NCI-H1694 treated with DMSO at 0.1 percent for 48 hours (cell line): Measurements from ENCODE around the gene LRMDA.

Experiments used
- DNase-seq: peaks from one replicate; lab custom pipeline; 2025; lab: John Stamatoyannopoulos, UW

LRMDA gene

GRCh38 chr10:76305930-76306615 is 874.6 kb downstream of the LRMDA start:
- DNase-seq = no peak

GRCh38 chr10:76306856-76307255 is 875.4 kb downstream of the LRMDA start:
- no peak for DNase-seq

- no peak for DNase-seq
Observed at GRCh38 chr10:76309070-76309469, 877.6 kb downstream of the LRMDA start.

- no peak for DNase-seq
Observed at GRCh38 chr10:76309741-76310587, 878.5 kb downstream of the LRMDA start.

- DNase-seq = no peak
Observed at GRCh38 chr10:76310588-76311080, 879.2 kb downstream of the LRMDA start.

GRCh38 chr10:76311752-76312636 is 880.6 kb downstream of the LRMDA start:
- no peak for DNase-seq

- no peak for DNase-seq
Observed at GRCh38 chr10:76315240-76315639, 883.8 kb downstream of the LRMDA start.

- no peak for DNase-seq
Observed at GRCh38 chr10:76316234-76316633, 884.8 kb downstream of the LRMDA start.

GRCh38 chr10:76317078-76317477 is 885.7 kb downstream of the LRMDA start:
- no peak for DNase-seq

- DNase-seq = no peak
Observed at GRCh38 chr10:76318211-76318610, 886.8 kb downstream of the LRMDA start.

- no peak for DNase-seq
Observed at GRCh38 chr10:76319661-76320060, 888.2 kb downstream of the LRMDA start.

- peak; percentile 67 for DNase-seq
Observed at GRCh38 chr10:76324283-76324682, 892.9 kb downstream of the LRMDA start.

GRCh38 chr10:76327441-76327840 is 896.0 kb downstream of the LRMDA start:
- no peak for DNase-seq

- DNase-seq = no peak
Observed at GRCh38 chr10:76328348-76328747, 896.9 kb downstream of the LRMDA start.

GRCh38 chr10:76329891-76330575 is 898.6 kb downstream of the LRMDA start:
- no peak for DNase-seq

GRCh38 chr10:76331742-76332141 is 900.3 kb downstream of the LRMDA start:
- no peak for DNase-seq

- peak; percentile 92 for DNase-seq
Observed at GRCh38 chr10:76333326-76333725, 901.9 kb downstream of the LRMDA start.

- DNase-seq = peak; percentile 69
Observed at GRCh38 chr10:76333796-76334195, 902.4 kb downstream of the LRMDA start.

- DNase-seq = no peak
Observed at GRCh38 chr10:76334255-76334654, 902.8 kb downstream of the LRMDA start.

- no peak for DNase-seq
Observed at GRCh38 chr10:76336213-76336963, 905.0 kb downstream of the LRMDA start.

- DNase-seq = no peak
Observed at GRCh38 chr10:76337641-76338040, 906.2 kb downstream of the LRMDA start.
